DLD1 (cell line): ENCODE measurements around the gene DOK6.

Source experiments
- in situ Hi-C: cut with HindIII; loops from 2 replicates; pipeline ENCODE4 v1.10.0; 2017; ENCODE audit warnings: low sequenced_read_pairs

DOK6 gene

GRCh38 chr18:69432847-69433246 is 32.2 kb downstream of the DOK6 start:
- in situ Hi-C loops, result no loop called here

GRCh38 chr18:69435000-69435399 is 34.3 kb downstream of the DOK6 start:
- in situ Hi-C loops, result no loop called here

DNA sequence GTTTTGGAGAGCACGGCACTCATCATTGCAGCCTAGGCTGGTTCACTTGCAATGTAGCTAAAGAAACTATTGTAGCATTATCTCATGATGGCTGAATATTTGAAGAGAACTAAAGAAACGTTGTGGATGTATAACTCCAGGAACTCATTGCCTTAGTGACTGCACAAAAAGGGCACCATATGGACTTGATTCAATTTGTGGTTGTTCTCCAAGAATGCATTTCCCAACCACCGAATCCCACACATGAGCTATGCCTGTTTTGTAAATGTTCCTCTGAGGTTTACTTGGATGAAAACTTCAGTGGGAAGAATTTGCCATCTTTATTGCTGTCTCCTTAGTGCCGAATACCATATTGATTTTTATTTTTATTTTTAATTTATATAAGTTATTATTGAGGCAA is 43.5 kb downstream of the DOK6 start:
- in situ Hi-C loops, result no loop called here

GRCh38 chr18:69447886-69448285 is 47.2 kb downstream of the DOK6 start:
- in situ Hi-C loops, result no loop called here

GRCh38 chr18:69455125-69455524 is 54.4 kb downstream of the DOK6 start:
- in situ Hi-C loops, result no loop called here

GRCh38 chr18:69469444-69469919 is 68.8 kb downstream of the DOK6 start:
- in situ Hi-C loops, result no loop called here

- in situ Hi-C loops, result no loop called here
These were observed 79.8 kb downstream of the DOK6 start for GRCh38 chr18:69480460-69480859.

GRCh38 chr18:69483574-69483973 is 82.9 kb downstream of the DOK6 start:
- in situ Hi-C loops, result no loop called here

- in situ Hi-C loops, result no loop called here
These were observed 84.2 kb downstream of the DOK6 start for GRCh38 chr18:69484699-69485396.

GRCh38 chr18:69487488-69488394 is 87.1 kb downstream of the DOK6 start:
- in situ Hi-C loops, result no loop called here

- in situ Hi-C loops, result no loop called here
These were observed 89.4 kb downstream of the DOK6 start for GRCh38 chr18:69490072-69490471.

- in situ Hi-C loops, result no loop called here
These were observed 90.1 kb downstream of the DOK6 start for GRCh38 chr18:69490813-69491212.

DNA sequence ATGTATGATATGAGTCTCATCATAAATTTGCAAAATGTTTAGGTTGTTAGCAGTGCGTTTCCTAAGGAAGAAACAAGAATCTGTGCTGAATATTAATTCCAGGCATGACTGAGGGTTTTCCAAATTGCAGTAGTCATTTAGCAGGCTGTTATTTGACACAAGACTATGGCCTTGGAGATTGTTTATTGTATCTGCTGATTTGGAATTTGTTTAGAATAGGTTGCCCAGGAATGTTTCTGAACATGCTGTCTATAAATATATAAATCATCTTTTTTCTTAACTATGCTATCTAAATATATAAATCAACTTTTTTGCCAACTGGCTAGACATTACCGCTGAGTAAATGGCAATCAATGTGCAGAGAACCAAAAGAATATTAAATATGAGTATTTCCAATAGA is 90.9 kb downstream of the DOK6 start:
- in situ Hi-C loops, result no loop called here

DNA sequence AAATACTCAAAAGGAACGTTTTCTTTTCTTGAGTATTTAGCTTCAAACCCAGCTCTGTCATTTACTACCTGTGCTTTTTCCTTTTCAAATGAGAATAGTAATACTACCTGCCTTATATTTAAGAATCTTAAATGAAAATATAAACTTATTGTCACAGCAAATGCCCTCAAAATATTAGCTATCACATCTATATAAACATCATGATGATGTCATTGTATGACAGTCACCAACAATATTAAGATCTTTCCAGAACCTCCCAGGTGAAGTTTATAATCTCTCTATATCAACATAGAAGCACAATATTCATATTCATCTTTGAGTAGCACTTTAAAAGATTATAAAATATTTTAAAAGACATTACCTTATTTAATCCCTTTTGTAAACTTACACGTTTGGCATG is 92.2 kb downstream of the DOK6 start:
- in situ Hi-C loops, result no loop called here

DNA sequence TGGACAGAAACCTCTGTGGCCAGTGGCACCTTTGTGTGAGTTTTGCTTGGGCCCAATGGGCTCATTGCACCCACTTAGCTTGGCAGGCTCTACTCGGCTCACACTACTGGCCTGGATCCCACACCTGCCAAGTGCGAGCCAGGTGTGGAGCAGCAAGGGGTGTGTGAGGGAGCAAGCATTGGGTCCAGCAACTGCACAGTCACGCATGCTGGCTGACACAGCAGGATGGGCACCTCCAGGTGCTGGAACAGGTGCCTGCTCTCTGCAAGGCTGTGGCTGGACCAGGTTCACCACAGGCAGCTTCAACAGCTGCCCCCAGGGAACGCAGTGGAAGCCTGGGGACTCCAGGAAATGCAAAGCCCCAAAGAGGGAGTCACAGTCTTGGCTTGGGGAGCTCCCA is 94.2 kb downstream of the DOK6 start:
- in situ Hi-C loops, result no loop called here

GRCh38 chr18:69495338-69495737 is 94.7 kb downstream of the DOK6 start:
- in situ Hi-C loops, result no loop called here

GRCh38 chr18:69495841-69496533 is 95.3 kb downstream of the DOK6 start:
- in situ Hi-C loops, result no loop called here

DNA sequence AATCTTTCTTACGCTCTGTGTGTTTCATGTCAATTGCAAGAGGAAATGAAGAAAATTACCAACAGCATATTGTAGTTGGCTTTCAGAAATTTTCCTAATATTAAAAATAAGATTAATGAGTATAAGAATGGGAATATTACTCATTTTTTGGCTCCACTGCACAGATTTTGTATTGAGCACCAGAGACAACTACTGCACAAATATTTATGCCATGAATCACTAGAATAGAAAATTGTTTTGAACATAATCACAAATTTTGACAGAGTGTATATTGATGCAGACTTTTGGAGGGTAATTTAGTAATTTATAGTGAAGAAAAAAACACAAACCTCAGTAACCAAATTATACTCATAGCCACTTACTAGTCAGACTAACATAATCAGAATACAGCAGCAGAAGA is 118.3 kb downstream of the DOK6 start:
- in situ Hi-C loops, result no loop called here

DNA sequence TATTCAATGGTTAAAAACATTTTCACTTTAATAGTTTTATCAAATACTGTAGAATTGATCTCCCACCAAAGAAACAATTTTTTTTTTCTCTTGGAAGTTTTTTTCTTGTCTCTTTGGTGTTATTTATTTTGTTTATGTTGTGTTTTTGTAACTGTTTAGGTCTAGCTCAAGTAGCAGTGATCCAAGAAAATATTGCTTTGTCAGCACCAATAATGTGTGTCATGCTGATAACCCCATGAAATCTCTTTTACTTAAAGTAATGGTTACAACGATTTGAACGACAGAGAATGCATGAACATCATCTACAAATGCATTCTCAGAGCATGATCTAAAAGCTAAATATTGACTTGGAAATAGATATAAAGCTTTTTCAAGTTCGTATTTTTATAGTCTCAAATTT is 122.9 kb downstream of the DOK6 start:
- in situ Hi-C loops, result no loop called here

DNA sequence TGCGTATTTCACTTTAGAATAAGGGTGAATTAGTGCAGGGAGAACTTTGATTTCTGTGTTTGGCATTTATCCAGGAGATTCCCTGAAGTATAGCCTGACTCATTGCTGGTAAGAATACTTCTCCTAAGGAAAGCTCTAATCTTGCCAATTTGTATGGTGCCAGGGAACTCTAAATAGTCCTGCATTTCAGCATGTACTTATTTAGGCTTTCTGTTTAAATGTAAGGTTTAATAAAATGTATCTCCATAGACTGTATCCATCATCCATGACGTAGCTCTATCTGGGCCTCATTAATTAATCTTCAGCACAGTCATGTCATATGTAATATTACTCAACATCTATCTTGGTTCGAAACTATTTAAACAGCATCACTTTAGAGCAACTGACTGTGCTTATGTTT is 127.7 kb downstream of the DOK6 start:
- in situ Hi-C loops, result no loop called here

- in situ Hi-C loops, result no loop called here
These were observed 128.5 kb downstream of the DOK6 start for GRCh38 chr18:69529151-69529550.

- in situ Hi-C loops, result no loop called here
These were observed 131.3 kb downstream of the DOK6 start for GRCh38 chr18:69531973-69532372.
